Endothelial cell of umbilical vein (primary cell): ENCODE measurements around the gene ACSBG1. TPM values are rescaled to one million over a fixed set of nuclear protein-coding genes. Genes with fewer than 3 reads are reported as not detected.

Experiments
- BruUV-seq: library from RNA; stranded (reverse); fragments of 400-500 nt; replicated peaks from 2 replicates; lab custom pipeline; 2021; lab: Mats Ljungman, UMichigan
- CTCF ChIA-PET: fragments of 300-600, 350-600 bp; sonication (Branson Sonifier 250); formaldehyde crosslinking; loops from one replicate; lab custom pipeline; 2021; ENCODE audit warnings: antibody characterized with exemption, inconsistent platforms; lab: Charles Lee
- POLR2A ChIA-PET: fragments of 300-600, 350-600 bp; sonication (Branson Sonifier 250); formaldehyde crosslinking; loops from one replicate; lab custom pipeline; 2021; ENCODE audit warnings: antibody characterized with exemption, inconsistent platforms; lab: Charles Lee
- DNase-seq: peaks from one replicate; pipeline ENCODE4 v3.0.0-alpha.2; 2011; ENCODE audit warnings: low read depth, low spot score
- FAIRE-seq: peaks from 2 replicates; lab custom pipeline; 2011; peaks lifted over from hg19 to GRCh38; lab: Jason Lieb, UNC
- H2AFZ ChIP-seq: 2 replicates; pipeline ENCODE4 v1.6.0; 2012; ENCODE audit warnings: low read depth, low read length, control low read depth, inconsistent platforms
- H3K27ac ChIP-seq: 2 replicates; pipeline ENCODE4 v1.5.1; 2011; ENCODE audit warnings: low read depth, mild to moderate bottlenecking, control low read depth, low read length, moderate library complexity; ENCODE audit not compliant: insufficient read depth
- H3K27me3 ChIP-seq, 2 experiments: 2 replicates each; pipeline versions ENCODE4 v1.6.0 to v1.6.1; 2011; ENCODE audit warnings: low read length in 2 of 2, mixed read lengths in 1 of 2; ENCODE audit not compliant: control insufficient read depth in 2 of 2, insufficient read depth in 2 of 2
- H3K36me3 ChIP-seq, 2 experiments: 2 replicates in 1 of 2; 3 replicates in 1 of 2; pipeline ENCODE4 v1.5.1; 2011; ENCODE audit warnings: low read length in 2 of 2, mild to moderate bottlenecking in 1 of 2, moderate library complexity in 1 of 2; ENCODE audit not compliant: control insufficient read depth in 2 of 2, insufficient read depth in 2 of 2; ENCODE audit errors: extremely low read depth in 1 of 2
- H3K4me1 ChIP-seq: 3 replicates; pipeline ENCODE4 v1.5.1; 2011; ENCODE audit warnings: mild to moderate bottlenecking, low read length; ENCODE audit not compliant: control insufficient read depth, insufficient read depth; ENCODE audit errors: extremely low read depth
- H3K4me2 ChIP-seq: 2 replicates; pipeline ENCODE4 v1.6.1; 2011; ENCODE audit warnings: low read length, control low read depth, mixed read lengths; ENCODE audit not compliant: insufficient read depth
- H3K4me3 ChIP-seq, 3 experiments: fragments of 200-600 bp in 1 of 3; sonication (generic), shearing (Covaris generic) in 1 of 3; replicated peaks in 1 of 3; 2 replicates each; pipeline ENCODE4 v1.5.1; 2011 to 2016; ENCODE audit warnings: control low read depth in 3 of 3, low read length in 3 of 3, mild to moderate bottlenecking in 2 of 3, inconsistent platforms in 1 of 3, low read depth in 1 of 3, moderate library complexity in 1 of 3; ENCODE audit not compliant: insufficient read depth in 1 of 3
- H3K79me2 ChIP-seq: 2 replicates; pipeline ENCODE4 v1.6.0; 2012; ENCODE audit warnings: low read length, inconsistent platforms; ENCODE audit not compliant: control insufficient read depth, insufficient read depth
- H3K9ac ChIP-seq: replicated peaks from 2 replicates; pipeline ENCODE3; 2011; ENCODE audit warnings: low read length, control low read depth; ENCODE audit not compliant: insufficient read depth; ENCODE audit errors: extremely low read depth
- H3K9me1 ChIP-seq: replicated peaks from 3 replicates; pipeline ENCODE4 v1.6.0; 2011; ENCODE audit warnings: mild to moderate bottlenecking, low read length; ENCODE audit not compliant: control insufficient read depth, insufficient read depth; ENCODE audit errors: extremely low read depth
- H3K9me3 ChIP-seq: replicated peaks from 2 replicates; pipeline ENCODE4 v1.5.1; 2012; ENCODE audit warnings: low read length, inconsistent platforms; ENCODE audit not compliant: control insufficient read depth, insufficient read depth
- H4K20me1 ChIP-seq: replicated peaks from 2 replicates; pipeline ENCODE3; 2011; ENCODE audit warnings: mild to moderate bottlenecking, low read length; ENCODE audit not compliant: control insufficient read depth, insufficient read depth; ENCODE audit errors: extremely low read depth
- CTCF ChIP-seq, 2 donors: IDR thresholded peaks; 1 replicate in 1 of 2; 2 replicates in 1 of 2; pipeline ENCODE4 v1.5.1; 2011; ENCODE audit warnings: low read length in 2 of 2, mild to moderate bottlenecking in 2 of 2, moderate library complexity in 2 of 2, control low read depth in 1 of 2, inconsistent platforms in 1 of 2, low read depth in 1 of 2; ENCODE audit not compliant: insufficient read depth in 1 of 2; ENCODE audit errors: extremely low read depth in 1 of 2
- EZH2 ChIP-seq: IDR thresholded peaks from 2 replicates; pipeline ENCODE4 v1.6.1; 2012; ENCODE audit warnings: borderline replicate concordance, low read depth, mild to moderate bottlenecking, moderate library complexity, low read length, inconsistent platforms; ENCODE audit not compliant: severe bottlenecking
- FOS ChIP-seq: IDR thresholded peaks from 2 replicates; pipeline ENCODE4 v1.6.1; 2011; ENCODE audit warnings: mild to moderate bottlenecking, low read length, moderate library complexity, borderline replicate concordance; ENCODE audit not compliant: insufficient read depth
- GATA2 ChIP-seq: IDR thresholded peaks from 2 replicates; pipeline ENCODE4 v1.7.0; 2011; ENCODE audit warnings: low read depth, mild to moderate bottlenecking, moderate library complexity, mixed read lengths, low read length; ENCODE audit not compliant: insufficient read length, insufficient read depth
- JUN ChIP-seq: IDR thresholded peaks from 2 replicates; pipeline ENCODE4 v1.6.1; 2011; ENCODE audit warnings: borderline replicate concordance, low read depth; ENCODE audit not compliant: insufficient read length, insufficient read depth
- MAX ChIP-seq: IDR thresholded peaks from 2 replicates; pipeline ENCODE4 v1.6.1; 2011; ENCODE audit not compliant: insufficient read depth, insufficient read length
- MYC ChIP-seq: IDR thresholded peaks from one replicate; pipeline ENCODE4 v1.6.1; 2011; ENCODE audit warnings: mild to moderate bottlenecking, low read depth, low read length
- POLR2A ChIP-seq: IDR thresholded peaks from 2 replicates; pipeline ENCODE4 v1.6.1; 2012; ENCODE audit warnings: low read depth, mild to moderate bottlenecking, control low read depth, low read length
- POLR2AphosphoS5 ChIP-seq: IDR thresholded peaks from 2 replicates; pipeline ENCODE4 v1.6.1; 2012; ENCODE audit warnings: low read depth, mild to moderate bottlenecking, control low read depth, low read length, moderate library complexity; ENCODE audit not compliant: insufficient read depth
- dilution Hi-C: fragments of 300-500 bp; cut with MboI; formaldehyde crosslinking; loops from one replicate; pipeline ENCODE4 v1.15.0; 2019; ENCODE audit warnings: low sequenced_read_pairs; ENCODE audit not compliant: extremely low pct_ligation_motif_present
- intact Hi-C: fragments of 100-400 bp; cut with micrococcal nuclease; formaldehyde crosslinking; loops from one replicate; pipeline ENCODE4 v1.10.0; 2022
- polyA plus RNA-seq, 4 experiments: library from polyadenylated mRNA; depleted of rRNA in 3 of 4; stranded (reverse) in 3 of 4; unstranded in 1 of 4; fragments of >200 nt; gene quantifications; 2 replicates each; pipeline versions ENCODE4 v1.2.1 to v1.2.3, GENCODE V29; 2011 to 2012; ENCODE audit warnings: missing spikeins in 1 of 4
- total RNA-seq: library from RNA; stranded (reverse); gene quantifications from 2 replicates; pipeline ENCODE4 v1.2.3, GENCODE V29; 2021

Gene ACSBG1
- total and polyA plus RNA-seq, 2 donors (not counting 3 experiments of a cell fraction or from before 2014, with no cell fraction given): not detected

- POLR2A ChIA-PET: no interaction called here
- CTCF ChIA-PET: interaction anchor here (1.0 to 1.9 kb wide), 3 partner anchors 14 to 16 kb away, joined by 3 to 4 read pairs (median 3); no protein-coding TSS in a partner anchor
- intact Hi-C loops: no loop called here
Observed at GRCh38 chr15:78255421-78256043, 21.2 kb upstream of the ACSBG1 start.

GRCh38 chr15:78251136-78251535, 16.8 kb upstream of the ACSBG1 start:
- BruUV-seq: no TSS peak

More at GRCh38 chr15:78255421-78256043, 21.2 kb upstream of the ACSBG1 start:
- Histone ChIP-seq H3K27me3 (peaks cover 2 to 6% of the 10 kb centered on the region in 2 experiments), H3K36me3 (no peaks in the 10 kb centered on the region), H3K79me2 (no peaks in the 10 kb centered on the region), H3K27ac (no peak overlapping the region), H3K9ac (no peak overlapping the region), H4K20me1 (no peaks in the 10 kb centered on the region), H2AFZ (no peak overlapping the region), H3K9me3 (no peaks in the 10 kb centered on the region), H3K4me2 (no peak overlapping the region), H3K4me1 (no peaks in the 10 kb centered on the region), H3K4me3 (no peak overlapping the region), H3K9me1 (no peaks in the 10 kb centered on the region)
- DNase-seq: no peak
- no peak for FAIRE-seq
- dilution Hi-C loops: no loop called here
- no TSS peak for BruUV-seq
- TF ChIP-seq GATA2: no peak

More at GRCh38 chr15:78251136-78251535, 16.8 kb upstream of the ACSBG1 start:
- H3K4me1 ChIP-seq: no peaks in the 10 kb centered on the region
- DNase-seq: no peak
- no peak overlapping the region for H3K4me3 ChIP-seq
- H3K27me3 ChIP-seq: peaks cover 2 to 3% of the 10 kb centered on the region in 2 experiments
- no peaks in the 10 kb centered on the region for H3K9me1 ChIP-seq
- no peak overlapping the region for H2AFZ ChIP-seq
- CTCF ChIA-PET: interaction anchor here (1.0 kb wide), 1 partner anchor 143 kb away, joined by 3 read pairs; no protein-coding TSS in a partner anchor
- no peaks in the 10 kb centered on the region for H3K36me3 ChIP-seq
- no peak for FAIRE-seq
- no peak overlapping the region for H3K9ac ChIP-seq
- POLR2A ChIA-PET: no interaction called here
- TF ChIP-seq MAX (no peak), EZH2 (no peak), GATA2 (no peak), JUN (no peak), POLR2A (no peak), POLR2AphosphoS5 (no peak), CTCF (IDR thresholded peaks at IDR 0.05; ENCODE audit: extremely low read depth in 1 of 2, insufficient read depth in 1 of 2, low read depth in 1 of 2, low read length in 2 of 2) (no peak), FOS (no peak), MYC (no peak)
- intact Hi-C loops: no loop called here
- no peaks in the 10 kb centered on the region for H3K9me3 ChIP-seq
- H3K79me2 ChIP-seq: no peaks in the 10 kb centered on the region
- no peaks in the 10 kb centered on the region for H4K20me1 ChIP-seq
- dilution Hi-C loops: no loop called here
- H3K4me2 ChIP-seq: no peak overlapping the region
- no peak overlapping the region for H3K27ac ChIP-seq
